H1 (cell line): ENCODE measurements around the gene MLYCD. TPM values are rescaled to one million over a fixed set of nuclear protein-coding genes. Genes with fewer than 3 reads are reported as not detected.

ENCODE experiments used
- EZH2 ChIP-seq: fragments of 200-600 bp; sonication (generic); IDR thresholded peaks from 2 replicates; pipeline ENCODE4 v1.7.1; 2012; ENCODE audit warnings: low read depth, mild to moderate bottlenecking, moderate library complexity, low read length, inconsistent platforms; ENCODE audit not compliant: severe bottlenecking
- polyA plus RNA-seq, 7 experiments: library from polyadenylated mRNA; depleted of rRNA in 3 of 7; stranded (reverse) in 5 of 7; unstranded in 2 of 7; fragments of >200 nt in 5 of 7; fragments of 200-250 nt in 2 of 7; gene quantifications; 1 replicate in 5 of 7; 2 replicates in 1 of 7; 4 replicates in 1 of 7; pipeline versions ENCODE4 v1.2.1 to v1.2.3, GENCODE V29; 2011 to 2013; ENCODE audit warnings: missing spikeins in 2 of 7, mixed read lengths in 2 of 7
- total RNA-seq: library from RNA; stranded (reverse); fragmentation: NEBNext Ultra II Directional; extraction: Animal tissue kit (Norgen Biotek cat#: 25700); gene quantifications from 2 replicates; pipeline ENCODE4 v1.2.1, GENCODE V29; 2021

The MLYCD gene
- total and polyA plus RNA-seq, 2 of the 8 experiments (the other 6 are each of a cell fraction or from before 2014, with no cell fraction given): 3.7 to 7.0 TPM

DNA sequence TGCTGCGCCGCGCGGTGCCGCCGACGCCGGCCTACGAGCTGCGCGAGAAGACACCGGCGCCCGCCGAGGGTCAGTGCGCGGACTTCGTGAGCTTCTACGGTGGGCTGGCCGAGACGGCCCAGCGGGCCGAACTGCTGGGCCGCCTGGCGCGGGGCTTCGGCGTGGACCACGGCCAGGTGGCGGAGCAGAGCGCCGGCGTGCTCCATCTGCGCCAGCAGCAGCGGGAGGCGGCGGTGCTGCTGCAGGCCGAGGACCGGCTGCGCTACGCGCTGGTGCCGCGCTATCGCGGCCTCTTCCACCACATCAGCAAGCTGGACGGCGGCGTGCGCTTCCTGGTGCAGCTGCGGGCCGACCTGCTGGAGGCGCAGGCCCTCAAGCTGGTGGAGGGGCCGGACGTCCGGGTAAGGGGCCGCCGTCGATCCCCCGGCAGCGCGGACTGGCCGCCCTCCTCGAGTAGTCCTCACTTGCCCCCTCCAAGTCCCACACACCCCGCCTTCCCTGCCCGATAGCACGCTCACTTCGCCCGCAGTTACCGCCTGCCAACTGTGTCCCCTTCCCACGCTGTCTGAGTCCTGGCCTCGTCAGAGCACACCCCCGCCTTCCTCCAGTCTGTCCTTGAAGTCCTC, 470 bp downstream of the MLYCD start (continued):
- TF ChIP-seq EZH2: no peak
